Mesodermal cell (in vitro differentiated cells): Measurements from ENCODE around the gene FBXL7.

Experiments used
- H3K27ac ChIP-seq: 2 replicates; pipeline ENCODE4 v1.7.0; 2013; ENCODE audit warnings: mild to moderate bottlenecking, low read depth, low read length, moderate library complexity; ENCODE audit not compliant: severe bottlenecking
- H3K36me3 ChIP-seq: 2 replicates; pipeline ENCODE4 v1.7.1; 2013; ENCODE audit warnings: mild to moderate bottlenecking, low read length, moderate library complexity; ENCODE audit not compliant: control insufficient read depth, insufficient read depth
- H3K4me1 ChIP-seq: one replicate; pipeline ENCODE4 v1.7.1; 2013; ENCODE audit warnings: mild to moderate bottlenecking, low read length; ENCODE audit not compliant: insufficient read depth, control insufficient read depth, poor library complexity, severe bottlenecking
- H3K4me3 ChIP-seq: 2 replicates; pipeline ENCODE4 v1.7.0; 2013; ENCODE audit warnings: low read length, control low read depth, mild to moderate bottlenecking; ENCODE audit not compliant: insufficient read depth, poor library complexity, severe bottlenecking; ENCODE audit errors: extremely low read depth
- H3K9me3 ChIP-seq: 2 replicates; pipeline ENCODE4 v1.7.1; 2013; ENCODE audit warnings: mild to moderate bottlenecking, low read length, moderate library complexity; ENCODE audit not compliant: control insufficient read depth
- WGBS, 2 experiments: methylation state at CpG; one replicate each; pipeline ENCODE4 v1.1.5; 2013; ENCODE audit warnings: missing lambda C conversion rate in 2 of 2; ENCODE audit not compliant: insufficient coverage in 2 of 2; 5-methylcytosine and 5-hydroxymethylcytosine counted together

Gene FBXL7

GRCh38 chr5:15627647-15628046 is 127.7 kb downstream of the FBXL7 start:
- Histone ChIP-seq H3K4me1 (no peaks in the 10 kb centered on the region), H3K36me3 (no peaks in the 10 kb centered on the region), H3K27ac (no peak overlapping the region), H3K9me3 (no peaks in the 10 kb centered on the region), H3K4me3 (no peak overlapping the region)
- 80% methylated on average over 1 of the region's 2 CpGs; no CpG with 5 or more reads in 1 of the 2 experiments for WGBS, 2 experiments

- no peak overlapping the region for H3K4me3 ChIP-seq
- H3K27ac ChIP-seq, result no peak overlapping the region
- H3K4me1 ChIP-seq, result no peaks in the 10 kb centered on the region
- no peaks in the 10 kb centered on the region for H3K36me3 ChIP-seq
- no peaks in the 10 kb centered on the region for H3K9me3 ChIP-seq
Observed at GRCh38 chr5:15630441-15630840, 130.5 kb downstream of the FBXL7 start.

GRCh38 chr5:15634591-15635288 is 134.8 kb downstream of the FBXL7 start:
- H3K27ac ChIP-seq, result no peak overlapping the region
- 100% methylated on average over 2 of the region's 4 CpGs; no CpG with 5 or more reads in 1 of the 2 experiments for WGBS, 2 experiments

GRCh38 chr5:15635289-15635616 is 135.3 kb downstream of the FBXL7 start:
- Histone ChIP-seq H3K4me1 (no peaks in the 10 kb centered on the region), H3K9me3 (no peaks in the 10 kb centered on the region), H3K36me3 (no peaks in the 10 kb centered on the region), H3K4me3 (no peak overlapping the region), H3K27ac (no peak overlapping the region)
- 100% methylated on average over 1 of the region's 1 CpG for WGBS, 2 experiments

More at GRCh38 chr5:15634591-15635288, 134.8 kb downstream of the FBXL7 start:
- H3K36me3 ChIP-seq, result no peaks in the 10 kb centered on the region
- no peak overlapping the region for H3K4me3 ChIP-seq
- H3K4me1 ChIP-seq, result no peaks in the 10 kb centered on the region
- no peaks in the 10 kb centered on the region for H3K9me3 ChIP-seq

- Histone ChIP-seq H3K9me3 (no peaks in the 10 kb centered on the region), H3K36me3 (no peaks in the 10 kb centered on the region), H3K27ac (no peak overlapping the region), H3K4me3 (no peak overlapping the region), H3K4me1 (no peaks in the 10 kb centered on the region)
- WGBS, 2 experiments, result 100% methylated on average over 1 of the region's 1 CpG; no CpG with 5 or more reads in 1 of the 2 experiments
Observed at GRCh38 chr5:15637345-15637744, 137.4 kb downstream of the FBXL7 start.

- H3K36me3 ChIP-seq, result no peaks in the 10 kb centered on the region
- whole genome bisulfite sequencing, 2 experiments, result 61 to 79% methylated on average over 2 of the region's 2 CpGs
- H3K27ac ChIP-seq, result no peak overlapping the region
- no peaks in the 10 kb centered on the region for H3K9me3 ChIP-seq
- H3K4me1 ChIP-seq, result no peaks in the 10 kb centered on the region
- H3K4me3 ChIP-seq, result no peak overlapping the region
Observed at GRCh38 chr5:15637886-15638285, 137.9 kb downstream of the FBXL7 start.

GRCh38 chr5:15638296-15638695 is 138.3 kb downstream of the FBXL7 start:
- WGBS, 2 experiments, result no CpG with 5 or more reads among the region's 6 CpGs
- Histone ChIP-seq H3K36me3 (no peaks in the 10 kb centered on the region), H3K9me3 (no peaks in the 10 kb centered on the region), H3K4me1 (no peaks in the 10 kb centered on the region), H3K27ac (no peak overlapping the region), H3K4me3 (no peak overlapping the region)

GRCh38 chr5:15639288-15639687 is 139.3 kb downstream of the FBXL7 start:
- Histone ChIP-seq H3K4me3 (no peak overlapping the region), H3K9me3 (no peaks in the 10 kb centered on the region), H3K4me1 (peaks cover 2% of the 10 kb centered on the region), H3K36me3 (no peaks in the 10 kb centered on the region), H3K27ac (no peak overlapping the region)
- 80% methylated on average over 1 of the region's 2 CpGs; no CpG with 5 or more reads in 1 of the 2 experiments for WGBS, 2 experiments

- Histone ChIP-seq H3K36me3 (no peaks in the 10 kb centered on the region), H3K4me1 (peaks cover 10% of the 10 kb centered on the region), H3K9me3 (no peaks in the 10 kb centered on the region), H3K4me3 (no peak overlapping the region), H3K27ac (no peak overlapping the region)
- 98 to 100% methylated on average over 1 to 4 of the region's 5 CpGs for WGBS, 2 experiments
Observed at GRCh38 chr5:15640116-15640515, 140.1 kb downstream of the FBXL7 start.

GRCh38 chr5:15643731-15644130 is 143.8 kb downstream of the FBXL7 start:
- Histone ChIP-seq H3K27ac (no peak overlapping the region), H3K4me3 (no peak overlapping the region), H3K4me1 (peaks cover 18% of the 10 kb centered on the region), H3K9me3 (no peaks in the 10 kb centered on the region), H3K36me3 (no peaks in the 10 kb centered on the region)
- WGBS, 2 experiments, result 100% methylated on average over 2 of the region's 3 CpGs

- 51 to 53% methylated on average over 6 to 7 of the region's 7 CpGs for WGBS, 2 experiments
- peaks cover 22% of the 10 kb centered on the region for H3K4me1 ChIP-seq
- H3K9me3 ChIP-seq, result no peaks in the 10 kb centered on the region
- no peak overlapping the region for H3K4me3 ChIP-seq
- no peaks in the 10 kb centered on the region for H3K36me3 ChIP-seq
- peak overlapping the region; percentile 49 for H3K27ac ChIP-seq
Observed at GRCh38 chr5:15645381-15646160, 145.6 kb downstream of the FBXL7 start.
